Activated CD4-positive, alpha-beta T cell treated with anti-CD3 and anti-CD28 coated beads, Interleukin-10, Interleukin-2, amounts not matched to agents 100 ng/mL and 50 ng/mL, durations not matched to agents 16 hours and 8 hours (primary cell): ENCODE data around the gene MVB12B.
A peak's percentile ranks its signal among the peaks of the same experiment; 100 is the strongest.

Experiments
- DNase-seq: peaks from one replicate; pipeline ENCODE4 v3.0.0-alpha.2; 2020

MVB12B gene

DNA sequence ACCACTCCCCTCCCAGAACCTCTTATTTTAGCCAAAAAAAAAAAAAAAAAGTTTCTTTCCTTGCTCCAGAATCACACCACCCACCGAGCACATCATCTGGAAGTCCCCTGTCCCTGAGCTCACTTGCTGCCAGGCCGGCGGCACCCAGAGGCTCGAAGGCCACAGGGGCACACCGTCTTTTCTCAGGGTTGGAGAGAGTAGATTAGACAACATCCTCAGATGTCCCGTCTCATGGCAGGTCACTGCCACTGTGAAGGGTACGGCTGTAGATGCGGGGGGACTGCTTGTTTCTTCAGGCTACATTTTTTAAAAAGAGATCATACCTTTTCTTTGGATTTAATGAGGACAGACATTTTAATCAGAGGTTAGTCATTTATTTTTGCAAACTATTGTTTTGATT, 109.0 kb downstream of the MVB12B start:
- DNase-seq, result no peak

DNA sequence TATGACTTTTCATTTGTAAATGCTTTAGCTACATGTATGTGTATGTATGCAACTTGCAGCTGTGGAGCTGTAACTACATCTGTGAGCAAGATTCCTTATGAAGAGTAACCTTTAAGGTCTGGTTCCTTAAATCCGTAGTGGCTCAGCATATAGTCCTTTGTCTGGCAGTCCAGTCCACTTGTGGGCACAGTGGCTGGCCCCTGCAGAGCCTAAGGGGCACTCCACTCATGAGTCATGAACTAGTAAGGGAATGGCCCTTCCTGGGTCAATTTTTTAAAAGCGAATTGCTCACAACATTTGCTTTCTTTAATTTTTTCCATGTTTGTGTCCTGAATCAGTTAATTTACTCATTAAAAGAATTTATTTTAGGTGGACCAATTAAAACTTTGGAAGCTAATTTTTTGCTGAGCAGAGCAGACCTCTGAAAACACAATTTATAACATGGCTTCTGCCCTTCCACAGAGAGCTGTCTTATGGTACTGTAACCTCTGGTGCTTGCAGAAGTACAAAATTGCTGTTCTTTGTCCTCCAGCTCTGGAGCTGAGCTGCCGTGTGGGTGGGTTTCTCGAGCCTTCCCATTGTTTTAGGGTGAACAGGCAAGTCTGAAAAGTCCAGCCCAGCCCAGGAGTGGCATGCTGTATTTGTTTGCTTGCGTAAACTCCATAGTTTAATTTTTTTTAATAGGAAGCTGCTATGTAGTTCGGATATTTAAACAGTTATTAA, 110.1 kb downstream of the MVB12B start:
- no peak for DNase-seq

DNA sequence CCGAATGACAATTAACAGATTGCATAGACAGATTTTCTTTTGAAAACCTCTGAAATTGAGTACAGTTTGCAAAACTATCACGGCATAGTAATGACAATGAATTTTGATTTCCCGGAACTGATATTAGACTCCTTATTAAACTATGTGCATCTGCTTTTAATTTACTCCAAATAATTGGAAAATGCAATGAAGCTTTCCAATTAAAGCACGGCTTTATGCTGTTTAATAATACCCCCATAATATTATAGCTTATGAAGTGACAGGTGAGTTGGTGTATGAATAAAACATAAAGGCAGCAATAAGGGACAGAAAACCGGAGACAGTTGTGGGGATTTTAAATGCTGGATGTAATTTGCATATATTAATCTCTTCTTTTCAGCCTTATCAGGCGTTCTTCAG, 110.6 kb downstream of the MVB12B start:
- no peak for DNase-seq

DNA sequence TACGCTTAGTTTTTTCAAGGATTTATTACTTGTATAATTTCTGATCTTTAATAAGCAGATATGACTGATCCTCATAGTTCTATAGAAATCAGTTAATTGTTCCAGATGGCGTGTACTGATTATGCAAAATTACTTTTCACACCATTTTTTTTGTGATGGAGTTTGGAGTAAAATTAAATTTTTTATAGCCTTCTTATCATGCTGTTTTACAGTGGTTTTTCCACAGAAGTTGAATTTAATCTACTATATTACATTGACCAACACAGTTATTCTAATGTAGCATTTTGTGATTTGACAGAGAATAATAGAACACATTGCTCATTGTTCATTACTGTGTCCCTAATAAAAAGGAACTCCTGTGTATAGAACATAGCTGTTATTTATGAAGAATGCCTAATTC, 111.1 kb downstream of the MVB12B start:
- DNase-seq, result no peak

DNA sequence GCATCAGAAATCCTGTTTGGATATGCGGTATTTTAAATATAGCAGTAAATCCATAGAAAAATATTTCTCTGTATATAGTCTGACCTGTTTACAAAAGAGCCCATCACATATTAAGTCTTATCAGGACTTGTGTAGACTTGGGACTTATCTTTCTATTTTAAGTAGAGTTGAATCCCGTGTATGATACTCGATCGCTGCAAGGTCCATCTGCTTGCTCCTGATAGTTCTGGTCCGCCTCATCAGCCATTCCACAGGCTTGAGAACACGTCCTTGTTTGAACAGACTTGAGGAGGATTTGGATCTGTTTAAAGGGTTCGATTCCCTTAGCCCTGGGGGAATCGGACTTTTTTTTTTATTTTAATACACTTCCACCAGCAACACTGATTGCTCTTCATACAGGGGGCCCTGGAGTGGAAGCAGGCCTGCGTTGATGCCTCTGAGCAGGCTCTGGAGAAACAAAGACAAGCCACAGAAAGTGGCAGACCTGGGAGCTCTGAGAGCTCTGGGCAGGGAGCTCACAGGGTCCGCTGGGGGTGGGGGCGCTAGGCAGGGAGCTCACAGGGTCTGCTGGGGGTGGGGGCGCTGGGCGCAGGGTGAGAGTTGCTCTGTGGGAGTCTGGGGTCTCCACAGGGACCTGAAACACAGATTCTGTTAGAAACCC, 112.2 kb downstream of the MVB12B start:
- no peak for DNase-seq

DNA sequence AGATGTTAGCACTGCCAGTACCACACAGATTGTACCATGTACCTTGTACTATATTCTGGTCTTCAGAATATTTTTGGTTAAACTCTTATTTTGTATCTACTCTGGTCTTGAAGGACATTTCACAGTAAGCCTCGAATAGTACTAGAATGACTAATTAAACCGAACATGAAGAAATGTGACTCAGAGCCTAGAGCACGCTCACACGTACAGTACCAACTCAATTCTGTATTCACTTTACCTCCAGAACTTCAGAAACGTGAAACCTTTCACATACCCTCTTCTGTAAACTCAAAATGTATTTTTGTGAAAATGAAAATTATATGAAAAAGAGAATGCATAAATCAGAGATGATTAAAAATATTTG, 112.8 kb downstream of the MVB12B start:
- DNase-seq, result peak; percentile 76

DNA sequence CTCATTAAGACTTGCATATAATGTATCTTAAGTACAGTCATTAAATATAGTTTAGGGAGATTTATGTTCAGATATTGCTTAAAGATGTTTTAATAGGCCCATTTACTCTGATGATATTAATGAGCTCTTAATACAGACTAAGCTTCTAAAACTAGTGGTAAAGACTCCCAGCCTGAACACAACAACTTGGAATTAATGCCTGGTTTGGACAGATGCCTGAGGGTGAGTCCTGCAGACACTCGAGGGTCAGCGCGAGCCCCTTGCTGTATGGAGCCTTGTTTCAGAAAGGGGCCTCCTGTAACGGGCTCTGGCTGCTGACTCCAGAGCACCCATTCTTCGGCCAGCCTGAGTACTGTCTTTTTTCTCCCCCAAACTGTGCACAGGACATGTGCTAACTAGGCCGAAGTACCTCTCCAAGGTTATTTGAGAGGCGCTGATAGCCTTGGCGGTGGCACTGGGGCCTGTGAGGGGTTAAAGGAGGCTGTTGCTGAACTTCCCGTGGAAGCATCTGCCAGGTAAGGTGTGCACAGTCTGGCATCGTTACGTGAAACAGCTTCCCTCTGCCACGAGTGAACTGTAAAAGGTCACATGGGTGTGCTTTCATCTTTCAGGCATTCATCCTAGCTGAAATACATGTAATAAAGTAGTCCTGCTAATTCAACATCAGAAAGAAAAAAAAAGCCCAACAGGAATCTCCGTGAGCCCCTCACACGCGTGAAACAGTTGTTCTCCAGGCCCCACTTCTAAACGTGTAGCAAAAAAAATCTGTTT, 113.4 kb downstream of the MVB12B start:
- no peak for DNase-seq

DNA sequence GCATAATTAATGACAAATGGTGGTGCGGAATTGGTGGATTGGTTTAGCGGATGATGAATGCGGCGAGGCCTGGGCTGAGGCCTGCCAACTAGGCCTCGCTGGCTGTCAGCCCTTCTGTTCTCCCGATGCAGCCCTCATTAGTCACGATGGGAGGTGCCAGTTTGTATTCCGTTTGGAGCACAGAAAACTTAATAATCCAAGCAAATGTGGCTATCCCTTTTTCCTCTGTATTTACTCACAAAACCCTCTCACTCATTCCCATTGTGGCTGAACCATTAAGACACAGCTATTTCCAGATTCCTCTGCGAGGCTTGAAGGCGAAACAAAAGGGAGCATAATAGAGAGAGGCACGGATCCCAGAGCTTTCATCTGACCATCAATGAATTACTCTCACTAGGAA, 114.3 kb downstream of the MVB12B start:
- no peak for DNase-seq

DNA sequence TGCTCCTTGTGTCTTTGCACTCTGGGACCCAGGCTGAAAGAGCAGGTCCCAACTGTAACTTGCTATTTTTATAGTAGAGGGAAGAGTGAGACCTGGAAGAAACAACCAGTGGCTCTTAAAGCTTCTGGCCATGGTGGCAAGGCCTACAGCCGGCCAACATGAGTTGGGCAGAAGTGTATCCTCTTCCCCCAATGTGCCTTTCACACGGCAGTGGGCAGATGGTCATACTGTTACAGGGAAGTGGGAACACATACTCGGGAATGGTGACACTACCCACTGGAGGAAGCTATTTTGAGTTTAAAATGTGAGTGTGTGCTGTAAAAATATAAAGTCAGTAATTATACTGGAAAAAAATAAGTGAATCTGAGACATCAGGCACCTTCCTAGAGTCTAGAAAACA, 116.0 kb downstream of the MVB12B start:
- DNase-seq, result no peak

DNA sequence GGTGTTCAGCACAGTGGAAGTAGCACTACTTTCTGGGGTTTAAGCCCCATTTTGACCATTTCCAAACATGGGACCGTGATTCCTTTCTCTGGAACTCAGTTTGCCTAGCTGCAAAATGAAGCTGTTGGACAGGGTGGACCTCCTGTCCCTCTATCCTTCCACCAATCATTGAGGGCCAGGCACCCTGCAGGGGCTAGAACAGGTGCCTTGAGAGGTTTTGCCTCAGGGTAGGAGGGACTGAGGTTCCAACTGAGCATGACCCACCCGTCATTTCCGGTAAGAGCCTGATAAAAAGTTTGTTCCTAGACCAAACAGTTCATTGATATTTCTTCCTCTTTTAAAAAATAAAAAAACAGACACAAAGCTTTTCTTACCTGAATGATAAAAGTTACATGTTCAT, 116.5 kb downstream of the MVB12B start:
- no peak for DNase-seq

DNA sequence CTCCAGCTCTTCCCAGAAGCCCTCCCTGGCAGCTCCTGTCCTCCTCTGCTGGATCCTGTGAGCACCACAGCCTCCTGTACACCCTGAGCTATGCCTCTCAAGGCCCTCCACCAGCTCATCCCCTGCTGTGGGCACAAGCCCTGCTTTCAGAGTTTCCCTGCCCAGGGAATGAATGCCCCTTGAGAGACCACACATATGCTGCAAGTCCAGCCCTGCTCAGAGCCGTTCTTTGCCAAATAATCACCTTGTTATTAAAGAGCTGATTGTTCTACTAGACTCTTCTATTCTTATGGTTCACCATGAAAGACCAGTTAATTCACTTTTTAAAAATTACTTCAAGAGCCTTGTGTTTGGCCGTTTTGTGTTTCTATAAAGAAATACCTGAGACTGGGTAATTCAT, 121.5 kb downstream of the MVB12B start:
- DNase-seq, result no peak

DNA sequence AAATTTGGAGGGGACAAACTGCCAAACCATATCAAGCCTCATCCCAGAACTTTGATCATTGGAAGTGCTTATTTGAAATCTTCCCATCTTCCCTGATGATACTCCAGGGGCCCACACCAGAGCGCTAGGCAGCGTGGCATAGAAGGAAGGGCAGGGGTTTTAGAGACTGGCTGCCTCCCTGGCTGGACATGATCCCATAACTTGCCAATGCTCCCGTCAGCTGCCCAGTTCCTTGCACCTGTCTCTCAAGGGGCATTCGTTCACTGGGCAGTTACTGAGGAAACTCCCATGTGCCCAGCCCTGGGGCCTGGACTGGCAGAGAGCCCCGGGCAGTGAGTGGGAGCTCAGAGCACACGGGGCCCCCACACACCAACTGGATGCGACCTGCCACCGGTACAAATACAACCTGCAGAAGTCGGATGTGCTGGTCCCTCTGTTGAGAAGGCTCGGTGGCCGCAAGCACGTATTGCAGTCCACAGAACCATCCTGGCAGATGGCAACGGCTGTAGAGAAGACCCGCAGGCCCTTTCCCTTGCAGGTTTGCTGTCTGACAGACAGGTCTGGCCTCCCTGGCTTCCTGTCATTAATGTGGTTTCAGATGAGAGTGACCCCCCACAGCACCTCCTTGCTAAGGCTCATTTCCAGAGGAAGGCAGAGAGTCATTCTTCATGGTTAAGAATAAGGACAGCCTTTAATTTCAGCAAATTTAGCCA, 122.4 kb downstream of the MVB12B start:
- no peak for DNase-seq

DNA sequence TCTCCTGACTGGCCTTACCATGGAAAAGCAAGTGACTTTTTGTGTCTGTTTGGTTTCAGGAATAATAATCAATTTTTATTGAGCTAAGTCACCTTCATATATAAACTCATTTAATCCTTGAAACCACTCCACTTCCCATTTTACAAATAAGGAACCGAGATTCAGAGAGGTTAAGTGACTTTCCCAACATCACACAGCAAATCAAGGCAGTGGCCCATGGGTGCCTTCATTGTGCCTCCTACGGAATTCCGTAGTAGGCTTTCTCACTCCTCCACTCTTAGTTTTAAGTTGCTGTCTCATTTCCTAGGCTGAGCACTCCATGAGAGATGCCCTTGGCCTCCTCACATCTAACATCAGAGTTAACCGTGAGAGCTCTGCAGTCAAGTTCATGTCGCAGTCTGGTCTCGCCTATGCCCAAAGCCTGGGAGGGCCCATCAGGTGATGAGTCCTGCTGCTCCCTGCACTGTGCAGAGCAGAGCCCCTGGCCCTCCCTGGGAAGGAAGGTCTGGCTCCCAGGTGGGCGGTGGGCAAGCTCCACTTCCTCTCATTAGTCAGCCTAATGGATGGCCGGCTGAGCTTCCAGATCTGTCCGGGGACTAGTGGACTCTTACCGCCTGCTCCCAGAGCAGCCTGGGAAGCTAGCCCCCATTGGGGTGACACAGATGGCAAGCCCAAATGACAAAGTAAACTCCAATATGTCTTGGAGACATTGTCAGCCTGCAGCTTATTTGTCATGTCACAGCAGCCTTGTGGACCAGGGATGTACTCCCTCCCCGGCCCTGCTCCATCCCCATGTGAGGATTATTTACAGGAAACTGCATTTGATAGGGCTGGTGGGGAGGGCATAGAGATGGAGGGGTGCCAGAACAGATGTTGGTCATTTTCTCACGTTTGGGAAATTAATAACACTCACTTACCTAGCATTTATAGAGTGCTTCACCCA, 123.4 kb downstream of the MVB12B start:
- no peak for DNase-seq

DNA sequence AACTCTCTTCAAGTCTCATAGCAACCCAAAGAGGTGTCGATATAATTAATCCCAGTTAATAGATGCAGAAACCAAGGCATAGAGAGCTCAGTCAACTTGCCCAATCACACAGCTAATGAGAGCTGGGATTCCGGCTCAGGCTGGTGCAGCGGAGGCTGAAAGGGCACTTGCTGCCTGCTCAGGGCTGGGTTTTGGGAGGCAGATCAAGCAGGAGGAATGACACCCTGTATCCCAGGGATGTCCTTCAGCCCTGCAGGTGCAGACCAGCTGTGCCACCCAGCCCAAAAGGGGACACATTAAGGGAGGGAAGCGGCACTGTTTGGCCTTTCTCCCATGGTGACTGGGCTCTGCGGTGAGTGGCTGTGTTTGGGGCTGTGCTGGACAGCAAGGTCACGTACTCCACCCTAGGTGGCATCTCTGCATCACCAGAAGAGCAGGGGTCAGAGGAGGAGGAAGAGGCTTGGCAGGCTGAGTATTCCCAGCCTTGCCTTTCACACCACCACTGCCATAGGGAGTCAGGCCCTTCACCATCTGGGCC, 124.1 kb downstream of the MVB12B start:
- no peak for DNase-seq

DNA sequence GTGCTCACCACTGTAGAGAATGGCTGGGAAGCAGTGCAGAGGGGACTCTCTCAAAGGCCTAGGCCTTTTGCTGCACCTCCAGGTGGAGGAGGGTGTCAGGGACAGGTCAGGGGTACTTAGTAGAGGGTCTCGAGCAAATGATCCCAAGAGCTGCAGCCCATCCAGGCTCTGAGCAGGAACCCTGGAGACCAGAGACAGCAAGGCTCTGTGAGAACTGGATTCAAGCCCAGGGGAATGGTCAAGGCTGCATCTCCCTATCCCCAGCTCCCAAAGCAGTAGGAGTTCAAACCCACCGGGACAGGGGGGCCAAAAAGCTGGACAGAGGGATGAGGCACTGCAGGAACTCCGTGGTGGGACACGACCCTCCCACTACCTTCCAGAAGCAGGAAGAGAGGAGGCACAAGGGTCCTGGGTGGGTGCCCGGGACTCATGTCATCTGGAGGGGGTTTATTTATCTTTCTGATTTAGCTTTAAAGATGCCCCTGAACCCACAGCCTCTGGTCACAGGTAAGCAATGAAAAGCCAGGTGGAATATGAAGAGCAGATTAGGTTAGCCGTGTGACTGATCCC, 124.8 kb downstream of the MVB12B start:
- no peak for DNase-seq

DNA sequence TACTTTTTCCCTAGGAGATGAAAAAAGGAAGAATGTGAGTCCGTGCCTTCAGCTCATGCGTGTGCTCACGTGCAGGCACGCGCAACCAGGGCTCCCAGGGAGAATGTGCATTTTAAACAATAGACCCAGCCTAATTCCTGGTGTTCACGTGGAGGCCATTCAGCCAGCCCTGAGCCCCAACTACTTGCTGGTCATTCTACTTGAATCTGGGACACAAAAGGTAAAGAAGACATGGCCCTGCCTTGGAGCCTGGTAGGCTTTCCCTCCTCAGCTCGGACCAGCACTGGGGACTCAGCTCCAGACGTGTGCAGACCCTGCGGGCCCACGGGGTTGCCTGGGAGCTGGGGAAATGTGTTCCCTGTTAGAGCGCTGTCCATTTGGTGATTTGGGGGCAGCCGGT, 125.5 kb downstream of the MVB12B start:
- no peak for DNase-seq

DNA sequence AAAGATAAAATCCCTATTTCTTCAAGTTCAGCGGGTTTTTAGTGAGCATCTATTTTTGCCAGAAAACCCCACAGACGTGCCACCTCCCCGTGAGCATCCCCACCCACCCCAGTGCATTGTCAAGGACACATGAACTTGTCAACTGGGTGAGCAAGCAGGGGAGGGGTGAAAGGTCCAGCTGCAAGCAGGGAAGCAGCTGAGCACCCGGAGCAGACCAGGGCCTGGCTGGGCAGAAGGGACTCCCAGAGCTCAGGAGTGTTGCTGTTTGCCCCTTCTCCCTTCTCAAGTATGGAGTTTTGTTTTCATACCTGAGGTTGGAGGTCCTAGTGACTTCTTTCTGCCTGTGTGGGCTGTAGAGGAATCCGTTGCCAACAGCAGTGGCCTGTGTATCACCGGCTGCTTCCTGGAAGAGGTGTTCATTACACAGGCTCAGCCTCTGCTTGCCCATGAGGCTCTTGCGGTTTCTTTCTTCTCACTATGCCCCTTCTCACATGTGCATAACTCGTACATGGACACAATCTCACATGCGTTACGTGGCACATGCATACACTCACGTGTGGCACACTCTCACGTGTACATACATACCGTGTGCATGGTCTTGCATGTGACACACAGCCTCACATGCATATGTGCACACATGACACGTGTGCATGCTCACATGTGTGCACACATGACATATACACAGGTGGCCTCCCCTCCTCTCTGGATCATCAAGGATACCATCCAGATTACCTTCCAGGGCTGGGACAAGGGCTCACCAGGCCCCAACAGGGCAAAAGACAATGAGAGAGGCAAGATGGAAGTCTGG, 126.7 kb downstream of the MVB12B start:
- no peak for DNase-seq

DNA sequence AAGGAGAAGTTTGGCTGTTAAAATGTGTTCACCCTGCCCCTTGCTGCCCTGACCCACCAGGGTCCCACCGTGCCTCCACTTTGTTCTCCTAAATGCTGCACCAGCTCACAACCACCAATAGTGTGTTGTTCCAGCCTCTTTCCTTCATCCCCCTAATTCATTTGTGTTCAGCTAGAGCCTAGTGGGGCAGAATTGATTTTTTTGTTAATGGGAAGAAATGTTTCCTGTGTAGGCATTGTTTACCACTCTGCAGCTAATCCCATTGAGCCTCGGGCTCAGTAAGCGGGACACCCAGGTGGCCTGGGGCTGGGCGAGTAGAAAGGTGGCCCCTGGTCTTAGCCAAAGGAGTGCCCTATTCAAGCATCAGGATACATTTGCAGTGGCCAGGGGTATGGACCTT, 127.6 kb downstream of the MVB12B start:
- no peak for DNase-seq

DNA sequence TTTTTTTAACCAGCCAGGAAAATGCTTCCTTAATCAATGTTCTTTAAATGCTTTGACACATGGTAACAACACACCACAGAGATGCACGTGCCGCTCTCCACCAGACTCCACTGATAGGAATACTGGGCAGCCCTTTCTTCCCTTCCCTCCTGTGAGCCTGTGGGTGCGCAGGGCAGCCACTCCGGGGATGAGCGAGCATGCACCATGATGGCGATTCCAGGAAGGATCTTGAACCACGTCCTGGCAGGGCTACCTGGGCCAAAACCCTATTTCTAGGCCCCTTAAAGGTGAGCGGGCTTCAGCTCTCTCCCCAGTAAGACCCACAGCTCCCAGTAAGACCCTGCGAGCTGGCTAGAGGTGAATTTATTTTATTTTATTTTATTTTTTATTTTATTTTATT, 128.2 kb downstream of the MVB12B start:
- no peak for DNase-seq

DNA sequence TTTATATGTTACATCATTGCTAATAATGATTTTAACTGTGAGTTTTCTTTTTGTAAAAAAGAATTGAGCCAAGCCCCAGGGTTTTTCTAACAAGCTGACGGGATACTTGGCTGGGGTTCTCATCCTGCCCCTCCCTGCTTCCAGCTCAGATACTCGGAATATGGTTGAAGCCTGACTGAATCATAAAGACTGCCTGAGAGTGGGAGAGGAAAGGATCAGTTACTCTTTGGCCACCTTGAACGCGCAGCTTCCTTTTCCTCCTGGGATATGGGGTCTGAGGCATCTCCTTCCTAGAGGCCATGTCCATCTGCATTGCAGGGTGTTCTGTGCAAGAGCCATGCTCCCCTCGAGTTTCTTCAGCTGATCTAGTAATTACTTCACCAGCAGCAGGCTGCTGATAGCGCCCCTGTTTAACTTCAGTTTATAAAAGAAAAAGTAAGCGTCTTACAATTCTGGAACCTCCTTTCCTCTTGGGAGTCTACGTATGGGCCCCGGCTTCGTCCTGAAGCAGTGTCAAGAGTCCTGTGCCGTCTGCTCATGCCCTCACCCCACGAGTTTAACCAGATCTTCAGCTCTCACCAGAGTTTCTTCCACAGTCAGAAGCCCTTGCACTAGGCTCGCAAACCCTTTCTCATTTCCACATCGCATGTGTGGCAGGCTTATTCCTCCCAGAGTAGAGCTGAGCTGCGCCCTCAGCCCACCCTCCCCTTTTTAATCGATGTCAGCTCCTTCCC, 130.0 kb downstream of the MVB12B start:
- DNase-seq, result no peak
